ENCODE results near the gene IPO7. TPM values are rescaled to one million over a fixed set of nuclear protein-coding genes. Genes with fewer than 3 reads are reported as not detected.

The IPO7 gene
- polyA plus RNA-seq, 1 donor (not counting 4 experiments of a cell fraction or from before 2014, with no cell fraction given) = 115 TPM

DNA sequence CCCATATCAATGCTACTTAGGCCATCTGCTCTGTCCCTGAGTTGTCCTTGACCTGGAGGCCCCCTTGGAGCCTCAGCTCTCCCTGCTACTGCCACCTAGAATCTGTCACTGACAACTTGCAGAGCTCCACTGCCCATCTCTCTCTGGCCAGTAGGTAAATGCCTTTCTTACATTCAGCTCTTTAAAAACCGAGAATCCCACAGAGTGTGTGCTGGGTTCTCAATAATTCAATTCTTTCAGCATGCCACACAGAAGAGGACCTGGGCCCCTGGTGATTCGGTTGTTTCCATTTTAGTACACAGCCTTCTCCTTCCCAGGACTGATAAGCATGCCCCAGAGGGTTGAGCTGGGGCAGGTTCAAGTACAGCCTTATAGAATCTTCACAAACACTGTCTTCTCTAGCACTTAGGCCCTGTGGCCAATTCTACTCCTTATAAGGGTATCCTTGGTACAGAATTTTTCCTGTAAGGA lies 22.0 kb upstream of the IPO7 start:
- Histone ChIP-seq H3K4me3 (ENCODE audit: control insufficient read depth in 2 of 3, extremely low read depth in 1 of 3, insufficient read depth in 2 of 3, low read depth in 1 of 3, low read length in 3 of 3) (no peak overlapping the region), H3K79me2 (ENCODE audit: control insufficient read depth, insufficient read depth, low read length) (no peaks in the 10 kb centered on the region), H3K4me2 (ENCODE audit: control insufficient read depth, extremely low read depth, insufficient read depth, low read depth, low read length) (peak overlapping the region; percentile 89), H3K36me3 (ENCODE audit: control insufficient read depth in 2 of 2, extremely low read depth in 1 of 2, insufficient read depth in 2 of 2, low read length in 2 of 2) (no peaks in the 10 kb centered on the region), H3K9ac (ENCODE audit: control insufficient read depth, extremely low read depth, insufficient read depth, low read length) (peak overlapping the region; percentile 83), H3K9me1 (ENCODE audit: control insufficient read depth, extremely low read depth, insufficient read depth, low read length) (no peaks in the 10 kb centered on the region), H3K9me3 (ENCODE audit: control insufficient read depth, low read depth, low read length) (no peaks in the 10 kb centered on the region), H4K20me1 (ENCODE audit: control insufficient read depth, extremely low read depth, insufficient read depth, low read length) (no peaks in the 10 kb centered on the region), H3K27ac (ENCODE audit: control insufficient read depth, insufficient read depth, low read length) (peak overlapping the region; percentile 99), H3K27me3 (ENCODE audit: control insufficient read depth, extremely low read depth, insufficient read depth, low read length) (no peaks in the 10 kb centered on the region), H2AFZ (ENCODE audit: control insufficient read depth, low read length) (peak overlapping the region; percentile 72), H3K4me1 (ENCODE audit: control insufficient read depth, extremely low read depth, insufficient read depth, low read length) (peaks cover 35% of the 10 kb centered on the region)
- TF ChIP-seq, protein P1, sequence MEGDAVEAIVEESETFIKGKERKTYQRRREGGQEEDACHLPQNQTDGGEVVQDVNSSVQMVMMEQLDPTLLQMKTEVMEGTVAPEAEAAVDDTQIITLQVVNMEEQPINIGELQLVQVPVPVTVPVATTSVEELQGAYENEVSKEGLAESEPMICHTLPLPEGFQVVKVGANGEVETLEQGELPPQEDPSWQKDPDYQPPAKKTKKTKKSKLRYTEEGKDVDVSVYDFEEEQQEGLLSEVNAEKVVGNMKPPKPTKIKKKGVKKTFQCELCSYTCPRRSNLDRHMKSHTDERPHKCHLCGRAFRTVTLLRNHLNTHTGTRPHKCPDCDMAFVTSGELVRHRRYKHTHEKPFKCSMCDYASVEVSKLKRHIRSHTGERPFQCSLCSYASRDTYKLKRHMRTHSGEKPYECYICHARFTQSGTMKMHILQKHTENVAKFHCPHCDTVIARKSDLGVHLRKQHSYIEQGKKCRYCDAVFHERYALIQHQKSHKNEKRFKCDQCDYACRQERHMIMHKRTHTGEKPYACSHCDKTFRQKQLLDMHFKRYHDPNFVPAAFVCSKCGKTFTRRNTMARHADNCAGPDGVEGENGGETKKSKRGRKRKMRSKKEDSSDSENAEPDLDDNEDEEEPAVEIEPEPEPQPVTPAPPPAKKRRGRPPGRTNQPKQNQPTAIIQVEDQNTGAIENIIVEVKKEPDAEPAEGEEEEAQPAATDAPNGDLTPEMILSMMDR (optimal IDR thresholded peaks at IDR 0.05 in 1 of 3, IDR thresholded peaks at IDR 0.05 in 1 of 3, conservative IDR thresholded peaks at IDR 0.05 in 1 of 3; ENCODE audit: extremely low read depth in 1 of 3, insufficient read depth in 2 of 3, low read length in 3 of 3) = no peak
- no peak for TF ChIP-seq EZH2 (IDR thresholded peaks at IDR 0.05; ENCODE audit: low read length)
- FAIRE-seq (no peak), DNase-seq (ENCODE audit: low read depth, low spot score) (no peak)
- dilution Hi-C loops (cut with MboI; ENCODE audit: extremely low pct_ligation_motif_present, low sequenced_read_pairs) = no loop called here

DNA sequence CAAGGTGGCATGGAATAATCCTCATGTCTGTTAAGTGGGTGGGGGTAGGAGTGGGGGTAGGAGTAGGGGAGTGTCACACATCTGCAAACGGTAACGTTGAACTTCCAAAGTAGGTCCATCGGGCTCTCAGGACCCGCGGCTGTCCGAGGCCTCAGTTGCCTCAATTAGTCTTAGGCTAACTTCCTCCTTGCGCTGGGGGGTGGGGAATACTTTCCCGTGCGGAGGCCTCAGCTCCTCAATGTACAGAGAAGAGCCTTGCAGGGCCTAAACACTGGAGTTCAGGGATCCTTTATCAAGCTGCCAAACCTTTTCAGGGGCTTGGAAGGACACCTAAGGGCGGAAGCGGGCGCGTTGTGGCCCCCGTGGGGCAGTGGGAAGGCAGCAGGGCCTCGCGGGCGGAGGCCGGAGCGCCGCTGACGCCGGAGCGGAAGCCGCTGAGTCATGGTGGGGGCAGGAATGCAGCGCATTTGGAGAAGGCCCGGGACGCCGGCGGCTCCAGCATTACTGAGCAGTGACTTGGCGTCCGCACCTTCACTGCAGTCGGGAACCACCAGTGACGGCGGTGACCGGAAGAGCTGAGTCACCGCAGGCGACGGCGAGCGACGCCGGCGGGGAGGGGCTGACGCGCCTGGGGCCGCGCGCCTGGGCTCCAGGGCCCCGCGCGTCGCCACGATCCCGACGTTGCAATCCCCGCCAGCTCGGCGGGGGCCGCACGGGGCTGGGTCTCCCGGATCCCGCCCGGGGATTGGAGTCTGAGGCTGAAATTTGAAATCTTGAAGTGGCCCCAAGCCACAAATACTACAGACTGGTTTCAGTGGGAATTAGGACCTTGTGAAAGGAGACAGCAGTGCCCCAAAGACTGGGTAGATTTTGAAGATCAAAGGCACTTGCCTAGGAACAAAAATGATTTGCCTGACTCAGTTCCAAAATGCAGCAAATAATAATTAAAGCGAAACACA lies 20.2 kb upstream of the IPO7 start:
- H3K4me1 ChIP-seq (ENCODE audit: control insufficient read depth, extremely low read depth, insufficient read depth, low read length) = peaks cover 35% of the 10 kb centered on the region
- H3K9me3 ChIP-seq (ENCODE audit: control insufficient read depth, low read depth, low read length) = no peaks in the 10 kb centered on the region
- H3K79me2 ChIP-seq (ENCODE audit: control insufficient read depth, insufficient read depth, low read length) = no peaks in the 10 kb centered on the region
- peak overlapping the region; percentile 73 for H2AFZ ChIP-seq (ENCODE audit: control insufficient read depth, low read length)
- no peak for FAIRE-seq
- peak overlapping the region; percentile 83 for H3K9ac ChIP-seq (ENCODE audit: control insufficient read depth, extremely low read depth, insufficient read depth, low read length)
- peak; percentile 91 for DNase-seq (ENCODE audit: low read depth, low spot score)
- no peak for TF ChIP-seq EZH2 (IDR thresholded peaks at IDR 0.05; ENCODE audit: low read length)
- TF ChIP-seq, protein P1 (optimal IDR thresholded peaks at IDR 0.05 in 1 of 3, IDR thresholded peaks at IDR 0.05 in 1 of 3, conservative IDR thresholded peaks at IDR 0.05 in 1 of 3; ENCODE audit: extremely low read depth in 1 of 3, insufficient read depth in 2 of 3, low read length in 3 of 3) = peak in 1 of 3 experiments; percentile 13
- dilution Hi-C loops (cut with MboI; ENCODE audit: extremely low pct_ligation_motif_present, low sequenced_read_pairs) = no loop called here
- no peaks in the 10 kb centered on the region for H4K20me1 ChIP-seq (ENCODE audit: control insufficient read depth, extremely low read depth, insufficient read depth, low read length)
- H3K4me3 ChIP-seq (ENCODE audit: control insufficient read depth in 2 of 3, extremely low read depth in 1 of 3, insufficient read depth in 2 of 3, low read depth in 1 of 3, low read length in 3 of 3) = peak overlapping the region; percentile 9 to 49 (median 32)
- H3K27me3 ChIP-seq (ENCODE audit: control insufficient read depth, extremely low read depth, insufficient read depth, low read length) = no peaks in the 10 kb centered on the region
- no peaks in the 10 kb centered on the region for H3K9me1 ChIP-seq (ENCODE audit: control insufficient read depth, extremely low read depth, insufficient read depth, low read length)
- peak overlapping the region; percentile 89 for H3K4me2 ChIP-seq (ENCODE audit: control insufficient read depth, extremely low read depth, insufficient read depth, low read depth, low read length)
- peak overlapping the region; percentile 99 for H3K27ac ChIP-seq (ENCODE audit: control insufficient read depth, insufficient read depth, low read length)
- no peaks in the 10 kb centered on the region for H3K36me3 ChIP-seq (ENCODE audit: control insufficient read depth in 2 of 2, extremely low read depth in 1 of 2, insufficient read depth in 2 of 2, low read length in 2 of 2)

Data from keratinocyte (primary cell).